ENCODE results near the gene YWHAG.
"Not testable (repeated sequence)": the region's sequence is repeated elsewhere in the genome, so short reads cannot be mapped to it uniquely, and the experiment has no call there.

Gene YWHAG

DNA sequence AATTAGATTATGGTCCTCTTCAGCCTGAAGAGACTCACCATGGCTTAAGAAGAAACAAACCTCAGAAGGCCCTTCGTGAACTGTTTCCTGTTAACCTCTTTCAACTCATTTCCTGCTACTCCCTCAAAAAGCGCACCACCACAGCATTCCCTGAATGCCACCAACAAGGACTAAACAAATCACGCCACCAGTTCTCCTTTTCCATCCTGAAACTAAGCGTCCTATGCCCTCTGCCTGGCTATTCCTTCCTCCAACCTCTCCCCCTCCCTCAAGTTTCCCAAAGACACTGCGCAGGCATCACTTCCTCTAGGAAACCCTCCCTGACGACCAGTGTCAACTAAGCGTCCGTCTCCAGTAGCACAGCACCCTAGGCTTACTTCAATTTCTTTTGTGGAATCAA, 12.0 kb downstream of the YWHAG start:
- DNase-seq = no peak

DNA sequence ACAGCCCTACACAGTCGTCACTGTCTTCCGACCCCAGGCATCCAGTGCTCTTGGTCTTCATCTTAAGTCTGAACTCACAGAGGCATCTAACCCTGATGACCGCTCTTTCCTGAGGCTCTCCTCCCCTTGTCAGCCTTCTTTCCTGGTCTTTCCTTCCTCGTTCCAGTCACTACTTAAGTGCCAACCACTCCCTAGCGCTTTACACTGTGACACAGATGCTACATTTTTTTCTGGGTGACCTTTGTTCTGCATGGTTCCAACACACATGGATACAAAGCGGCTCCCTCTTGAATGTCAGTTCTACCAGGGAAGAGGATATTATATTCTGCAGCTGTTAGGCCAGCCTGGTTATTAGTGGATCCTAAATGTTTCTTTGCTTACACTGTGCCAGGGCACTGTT, 12.7 kb downstream of the YWHAG start:
- DNase-seq = no peak

DNA sequence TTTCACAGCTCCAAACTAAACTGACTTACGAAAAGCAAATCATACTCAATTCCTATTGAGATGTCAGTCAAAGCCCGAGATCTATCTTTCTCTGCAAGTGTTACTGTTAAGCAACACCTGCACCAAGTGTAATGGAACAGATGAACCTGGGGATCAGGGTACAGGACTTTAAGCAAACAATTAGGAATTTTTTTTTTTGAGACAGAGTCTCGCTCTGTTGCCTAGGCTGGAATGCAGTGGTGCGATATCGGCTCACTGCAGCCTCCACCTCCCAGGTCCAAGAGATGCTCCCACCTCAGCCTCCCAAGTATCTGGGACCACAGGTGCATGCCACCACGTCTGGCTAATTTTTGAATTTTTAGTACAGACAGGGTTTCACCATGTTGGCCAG, 14.9 kb downstream of the YWHAG start:
- DNase-seq = no peak

DNA sequence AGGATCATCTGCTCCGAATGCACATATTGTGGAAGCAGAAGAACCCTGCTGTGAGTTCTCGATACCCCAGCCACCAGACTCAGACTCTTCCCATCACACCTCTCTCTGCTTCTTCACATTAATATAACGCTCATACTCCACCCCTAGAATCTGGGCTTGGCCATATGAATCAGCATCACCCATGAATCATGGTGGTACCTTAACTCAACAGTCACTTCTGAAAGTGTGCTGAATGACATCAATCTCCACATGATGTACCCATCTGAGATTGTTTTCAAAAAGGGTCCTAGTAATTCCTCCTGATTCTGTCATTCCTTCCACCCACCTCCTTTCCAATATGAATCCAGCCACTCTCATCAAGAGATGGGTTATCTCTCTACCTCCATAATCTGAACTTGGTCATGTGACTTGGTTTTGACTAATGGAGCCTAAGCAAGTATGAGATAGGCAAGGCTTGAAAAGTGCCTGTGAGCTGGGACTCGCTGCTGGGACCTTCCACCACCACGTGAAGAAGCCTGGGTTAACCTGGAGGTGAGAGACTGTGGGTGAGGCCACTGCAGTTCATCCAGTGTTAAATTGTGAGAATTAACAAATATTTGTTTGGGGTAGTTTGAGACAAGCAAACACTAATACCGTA, 15.4 kb downstream of the YWHAG start:
- no peak for DNase-seq

DNA sequence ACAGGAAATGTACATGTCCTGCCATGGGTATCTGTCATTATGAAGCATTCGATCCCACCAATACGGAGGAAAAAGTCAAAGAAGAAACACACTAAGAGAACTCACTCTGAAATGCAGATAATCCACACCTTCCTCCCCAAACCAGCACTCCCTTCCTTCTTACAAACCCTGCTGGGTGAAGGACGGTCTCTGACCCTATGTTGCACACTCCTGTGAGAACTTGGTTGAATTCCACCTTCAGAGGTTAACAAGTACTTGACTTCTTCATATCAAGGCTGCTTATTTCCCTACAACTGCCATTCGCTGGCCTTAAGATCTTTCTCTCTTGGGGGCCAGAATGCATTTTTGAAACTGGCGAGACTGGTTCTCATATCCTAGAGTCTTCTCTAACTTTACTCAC, 16.6 kb downstream of the YWHAG start:
- DNase-seq = no peak

DNA sequence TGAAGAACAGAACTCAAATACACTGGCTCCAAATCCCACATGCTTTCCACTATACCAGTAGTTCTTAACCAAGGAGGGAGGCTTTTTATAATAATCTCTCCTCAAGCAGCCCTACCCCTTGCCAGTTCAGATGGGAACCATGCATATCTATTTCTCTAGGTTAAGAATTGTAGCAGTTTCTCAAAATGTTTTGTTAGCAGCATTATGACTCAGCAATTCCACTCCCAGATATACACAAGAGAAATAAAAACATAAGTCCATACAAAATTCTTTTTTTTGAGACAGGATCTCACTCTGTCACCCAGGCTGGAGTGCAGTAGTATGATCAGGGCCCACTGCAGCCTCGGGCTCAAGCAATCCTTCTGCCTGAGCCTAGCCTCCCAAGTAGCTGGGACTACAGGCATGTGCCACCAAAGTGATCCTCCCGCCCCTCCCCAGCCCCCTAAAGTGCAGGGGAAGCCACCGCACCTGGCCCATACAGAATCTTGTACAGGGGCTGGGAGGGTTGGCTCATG, 18.1 kb downstream of the YWHAG start:
- no peak for DNase-seq

DNA sequence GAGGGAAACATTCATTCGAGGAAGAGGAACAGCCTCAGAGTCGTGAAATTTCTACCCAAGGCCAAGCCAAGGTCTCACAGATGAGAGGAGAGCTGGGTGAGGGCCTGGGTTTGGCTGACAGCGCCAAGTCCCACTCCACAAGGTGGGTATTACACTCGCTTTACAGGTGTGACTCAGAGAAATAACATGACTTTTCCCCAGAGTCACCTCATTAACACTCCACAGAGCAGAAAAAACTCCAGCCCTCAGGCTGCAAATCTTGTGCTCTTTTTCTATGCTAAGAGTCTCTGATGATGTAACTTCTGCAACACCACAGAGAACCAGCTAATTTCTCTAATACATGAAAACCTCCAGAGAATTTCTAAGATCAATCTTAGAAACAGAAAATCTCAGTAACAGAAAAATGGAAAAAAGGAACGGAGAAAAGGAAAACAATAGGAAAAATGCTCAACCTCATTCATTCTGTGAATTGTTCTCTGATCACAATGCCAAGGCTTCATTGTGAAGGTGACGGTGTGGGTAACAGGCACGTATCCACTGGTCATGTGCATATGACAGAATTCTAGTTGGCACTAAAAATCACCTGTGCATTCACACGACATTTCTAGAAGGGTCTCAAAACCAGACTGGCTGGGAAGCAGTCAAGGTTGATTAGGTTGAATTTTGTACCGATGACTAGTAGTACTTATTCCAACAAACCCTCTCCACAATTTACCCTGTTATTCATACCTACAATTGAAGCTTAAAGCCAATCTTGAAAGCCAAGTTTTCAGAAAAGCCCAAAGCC, 20.3 kb downstream of the YWHAG start:
- DNase-seq = no peak

DNA sequence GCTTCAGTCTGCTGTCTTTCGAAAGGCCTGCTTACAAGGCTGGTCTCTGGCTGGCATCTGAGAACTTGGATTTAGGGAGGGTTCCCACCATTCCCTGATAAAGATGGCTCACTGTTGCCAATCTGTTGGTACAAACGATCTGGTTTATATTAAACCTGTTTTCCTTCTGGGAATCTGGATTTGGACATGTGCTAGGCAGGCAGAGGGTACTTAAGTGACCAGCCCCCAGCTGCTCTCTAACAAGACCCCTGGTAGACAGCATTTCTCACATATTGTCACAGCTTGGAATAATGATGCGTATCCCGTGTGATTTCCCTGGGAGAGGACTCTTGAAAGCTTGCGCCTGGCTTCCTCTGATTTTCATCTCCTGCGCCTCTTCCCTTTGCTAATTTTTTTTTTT, 21.6 kb downstream of the YWHAG start:
- DNase-seq = no peak

DNA sequence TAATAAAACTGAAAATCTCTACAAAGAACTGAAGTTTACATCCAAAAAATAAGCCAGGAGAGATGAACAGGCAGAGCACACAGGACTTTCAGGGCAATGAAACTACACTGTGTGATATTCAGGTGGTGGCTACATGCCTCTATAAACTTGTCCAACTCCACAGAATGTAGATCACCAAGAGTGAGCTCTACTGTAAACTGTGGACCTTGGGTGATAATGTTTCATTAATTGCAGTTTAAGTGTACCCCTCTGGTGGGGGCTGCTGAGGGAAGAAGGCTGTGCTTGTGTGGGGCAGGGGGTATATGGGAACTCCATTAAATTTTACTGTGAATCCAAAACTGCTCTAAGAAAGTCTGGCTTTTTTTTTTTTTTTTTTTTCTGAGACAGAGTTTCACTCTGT, 22.7 kb downstream of the YWHAG start:
- no peak for DNase-seq

DNA sequence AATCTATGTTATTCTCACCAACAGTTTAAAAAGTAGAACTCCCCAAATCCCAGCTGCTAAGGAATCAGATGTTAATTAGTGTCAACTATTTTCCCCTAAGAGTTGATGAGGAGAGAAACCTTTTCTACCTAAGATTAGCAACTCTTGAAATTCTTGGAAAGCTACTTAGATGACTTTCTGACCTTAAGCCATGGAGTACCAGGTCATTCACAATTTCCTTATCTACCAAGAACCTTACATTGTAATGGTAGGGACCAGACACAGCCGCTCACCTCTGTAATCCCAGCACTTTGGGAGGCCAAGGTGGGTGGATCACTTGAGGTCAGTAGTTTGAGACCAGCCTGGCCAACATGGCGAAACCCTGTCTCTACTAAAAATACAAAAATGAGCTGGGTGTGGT, 23.4 kb downstream of the YWHAG start:
- DNase-seq = not testable (repeated sequence)

DNA sequence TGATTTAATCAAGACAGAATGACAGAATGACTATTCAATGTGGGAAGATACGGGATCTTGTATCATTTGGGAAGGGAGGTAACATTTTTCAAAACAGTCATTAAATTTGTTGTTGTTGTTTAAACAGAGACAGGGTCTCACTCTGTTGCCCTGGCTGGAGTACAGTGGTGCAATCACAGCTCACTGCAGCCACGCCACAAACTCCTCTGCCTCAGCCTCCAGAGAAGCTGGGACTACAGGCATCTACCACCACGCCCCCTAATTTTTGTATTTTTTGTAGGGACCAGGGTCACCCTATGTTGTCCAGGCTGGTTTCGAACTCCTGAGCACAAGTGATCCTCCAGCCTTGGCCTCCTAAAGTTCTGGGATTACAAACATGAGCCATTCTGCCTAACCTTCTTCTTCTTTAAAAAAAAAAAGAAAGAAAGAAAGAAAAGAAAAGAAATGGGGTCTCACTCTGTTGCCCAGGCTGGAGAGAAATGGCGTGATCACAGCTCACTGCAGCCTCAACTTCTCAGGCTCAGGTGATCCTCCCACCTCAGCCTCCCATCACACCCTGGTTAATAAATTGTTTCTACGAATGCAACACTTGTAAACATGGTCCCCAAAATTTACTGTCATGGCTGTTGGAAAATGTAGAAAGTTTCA, 24.3 kb downstream of the YWHAG start:
- no peak for DNase-seq

DNA sequence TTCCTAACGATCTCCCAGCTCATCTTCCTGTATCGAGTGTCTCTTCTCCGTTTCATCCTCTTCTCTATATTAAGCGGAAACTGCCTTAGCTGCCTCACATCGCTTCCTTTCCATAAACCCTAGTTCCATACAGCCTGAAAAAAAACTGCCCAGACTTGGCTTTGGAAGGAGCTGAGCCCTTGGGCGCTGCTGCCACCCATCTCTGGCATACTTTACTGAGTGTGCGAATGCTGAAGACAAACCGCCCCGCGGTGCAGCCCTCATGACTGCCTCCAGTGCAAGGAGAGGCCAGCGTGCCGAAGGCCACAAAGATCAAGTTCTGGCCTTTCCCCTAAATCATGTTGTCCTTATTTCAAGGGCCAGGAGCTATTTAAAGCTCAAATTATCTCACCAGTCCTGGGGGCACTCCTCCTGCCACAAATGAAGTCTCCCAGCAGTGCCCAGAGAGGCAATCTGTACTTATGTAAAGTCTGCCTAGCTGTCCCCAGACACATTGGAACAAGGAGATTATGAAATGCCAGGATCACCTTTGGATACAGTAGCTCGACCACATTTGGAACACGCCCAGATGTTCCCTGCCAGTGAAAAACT, 25.2 kb downstream of the YWHAG start:
- no peak for DNase-seq

DNA sequence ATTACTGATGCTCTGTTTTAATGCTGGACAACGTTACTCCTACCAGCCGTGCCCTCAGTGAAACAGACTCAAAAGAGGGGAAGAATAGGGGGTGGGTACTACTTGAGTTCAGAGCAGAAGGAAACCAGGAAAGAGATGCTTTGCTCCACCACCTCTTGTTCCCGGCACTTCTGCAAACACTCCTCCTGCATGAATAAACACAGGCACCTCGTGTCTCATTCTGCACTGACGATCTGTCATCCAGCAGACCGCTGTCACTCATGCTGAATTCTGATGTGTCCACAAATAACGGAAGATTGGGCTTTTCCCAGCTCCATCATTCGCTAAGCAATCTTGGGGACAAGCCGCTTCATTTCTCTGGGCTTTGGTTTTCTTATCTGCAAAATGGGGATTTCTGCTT, 26.7 kb downstream of the YWHAG start:
- no peak for DNase-seq

DNA sequence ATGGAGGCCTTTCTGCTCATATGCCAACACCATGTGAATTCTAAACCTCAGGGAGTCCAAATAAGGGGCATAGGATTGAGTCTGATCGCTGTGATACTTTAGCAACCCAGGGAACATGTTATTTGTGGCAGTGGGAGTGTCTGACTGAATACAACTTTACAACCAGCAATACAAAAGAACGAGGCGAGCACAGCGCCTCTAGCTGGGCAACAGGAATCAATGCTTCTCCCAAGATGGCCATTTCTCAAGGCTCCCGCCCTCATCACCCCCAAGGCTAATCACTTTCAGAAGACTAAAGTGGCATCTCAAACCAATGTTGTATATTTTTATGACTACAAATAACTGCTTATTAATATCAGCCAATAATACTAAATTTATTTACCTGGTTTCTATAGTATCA, 28.1 kb downstream of the YWHAG start:
- DNase-seq = no peak

DNA sequence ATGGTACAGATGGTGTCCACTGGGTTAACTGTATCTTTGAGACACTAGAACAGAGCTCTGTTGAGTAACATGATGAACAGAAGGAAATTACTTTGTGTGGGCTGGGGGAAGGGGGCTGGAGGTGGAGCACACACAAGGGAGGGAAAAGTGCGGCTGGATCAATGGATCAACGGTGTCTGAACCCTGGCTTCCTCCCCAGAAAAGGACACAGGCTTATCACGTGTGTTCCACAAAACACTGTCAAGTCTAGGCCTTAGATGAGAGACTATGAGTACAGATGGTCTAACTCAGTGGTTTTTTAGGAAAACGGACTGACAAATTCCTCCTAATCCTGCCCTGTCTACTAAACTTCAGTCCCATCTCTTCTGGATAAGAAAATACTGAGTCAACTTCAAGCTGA, 28.5 kb downstream of the YWHAG start:
- DNase-seq = no peak

DNA sequence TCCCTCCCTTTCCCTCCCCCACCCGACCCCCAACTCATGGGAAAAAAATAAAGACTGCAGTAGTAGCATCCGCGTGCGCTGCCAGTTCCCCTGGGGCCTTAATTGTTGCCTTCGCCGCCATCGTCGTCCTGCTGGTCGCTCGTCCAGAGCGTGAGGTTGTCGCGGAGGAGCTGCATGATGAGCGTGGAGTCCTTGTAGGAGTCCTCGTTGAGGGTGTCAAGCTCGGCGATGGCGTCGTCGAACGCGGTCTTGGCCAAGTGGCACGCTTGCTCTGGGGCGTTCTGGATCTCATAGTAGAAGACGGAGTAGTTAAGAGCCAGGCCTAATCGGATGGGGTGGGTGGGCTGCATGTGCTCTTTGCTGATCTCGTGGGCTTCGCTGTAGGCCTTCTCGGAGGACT, 29.3 kb downstream of the YWHAG start:
- DNase-seq = no peak

DNA sequence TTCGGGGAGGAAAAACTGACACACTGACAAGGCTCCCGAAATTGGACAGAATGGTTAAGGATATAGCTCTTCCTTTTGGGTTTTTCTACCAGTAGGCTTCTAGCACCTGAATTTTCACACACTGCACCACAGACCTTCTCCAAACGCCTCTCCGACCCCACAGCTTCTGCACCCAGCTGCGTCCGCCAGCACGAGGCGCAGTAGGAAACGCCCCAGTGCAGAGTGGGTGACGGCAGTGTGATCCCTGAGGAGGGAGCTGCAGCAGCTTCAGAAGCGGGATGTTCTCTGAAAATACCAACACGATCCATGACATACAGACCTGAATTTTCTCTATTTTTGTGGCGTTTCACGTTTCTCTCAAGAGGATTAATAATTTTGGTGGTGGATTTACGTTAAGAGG, 30.4 kb downstream of the YWHAG start:
- no peak for DNase-seq

DNA sequence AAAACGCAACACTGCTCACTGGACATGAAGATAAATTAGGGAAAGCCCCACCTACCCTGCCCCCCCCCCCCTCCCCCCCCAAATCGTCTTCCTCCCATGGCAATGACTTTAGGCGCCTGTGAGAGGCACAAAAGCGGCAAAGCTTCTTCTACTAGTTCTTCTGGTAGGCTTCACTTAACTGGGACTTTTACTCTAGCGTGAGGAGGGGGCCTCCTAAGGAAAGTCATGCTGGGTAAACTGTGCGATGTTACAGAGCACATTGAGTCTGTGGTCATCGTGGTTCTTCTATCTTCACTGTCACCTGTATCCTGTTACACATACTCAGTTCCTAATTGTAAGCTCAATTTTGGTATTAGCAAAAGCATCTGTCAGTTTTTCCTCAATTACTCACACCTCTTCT, 31.2 kb downstream of the YWHAG start:
- no peak for DNase-seq

DNA sequence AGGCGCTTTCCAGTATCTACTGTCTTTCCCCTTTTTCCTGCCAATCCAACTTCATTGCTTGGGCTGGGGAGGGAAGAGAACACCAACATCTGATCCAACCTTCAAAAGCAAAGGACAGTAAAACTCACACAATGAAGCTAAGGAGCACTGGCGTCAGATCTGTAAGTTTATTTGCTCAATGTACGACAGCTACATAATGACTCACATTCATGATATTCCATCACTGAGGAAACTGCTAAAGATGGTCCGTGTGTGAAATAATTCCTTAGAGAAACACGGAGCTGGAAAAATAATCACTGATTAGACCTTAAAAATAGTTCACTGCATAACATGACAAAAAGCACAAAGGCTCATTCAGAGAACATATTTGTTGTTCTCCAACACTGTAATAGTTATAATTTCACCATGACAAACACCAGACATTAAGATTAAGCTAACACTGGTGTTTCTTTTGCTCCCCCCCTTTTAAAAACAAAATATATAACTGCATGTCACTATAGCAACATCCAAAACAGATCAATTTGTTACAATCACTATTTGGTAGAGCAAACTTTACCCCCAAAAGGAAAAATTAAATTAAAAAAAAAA, 32.1 kb downstream of the YWHAG start:
- DNase-seq = no peak

DNA sequence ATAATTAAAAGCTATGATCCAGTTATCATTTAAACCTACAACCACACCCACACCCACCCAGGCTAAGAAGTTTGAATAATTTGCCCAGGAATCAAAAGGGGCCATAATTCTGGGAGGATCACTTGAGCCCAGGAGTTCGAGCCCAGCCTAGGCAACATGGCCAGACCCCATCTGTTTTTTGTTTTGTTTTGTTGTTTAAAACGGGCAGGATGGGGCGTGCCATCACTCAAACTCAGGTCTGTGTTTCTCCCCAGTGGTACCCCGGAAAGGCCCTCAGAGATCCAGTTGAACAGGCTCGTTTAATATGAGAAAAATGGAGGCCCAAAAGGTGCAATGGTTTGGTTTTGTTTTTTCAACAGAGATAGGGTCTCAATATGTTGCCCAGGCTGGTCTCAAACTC, 33.0 kb downstream of the YWHAG start:
- no peak for DNase-seq

DNA sequence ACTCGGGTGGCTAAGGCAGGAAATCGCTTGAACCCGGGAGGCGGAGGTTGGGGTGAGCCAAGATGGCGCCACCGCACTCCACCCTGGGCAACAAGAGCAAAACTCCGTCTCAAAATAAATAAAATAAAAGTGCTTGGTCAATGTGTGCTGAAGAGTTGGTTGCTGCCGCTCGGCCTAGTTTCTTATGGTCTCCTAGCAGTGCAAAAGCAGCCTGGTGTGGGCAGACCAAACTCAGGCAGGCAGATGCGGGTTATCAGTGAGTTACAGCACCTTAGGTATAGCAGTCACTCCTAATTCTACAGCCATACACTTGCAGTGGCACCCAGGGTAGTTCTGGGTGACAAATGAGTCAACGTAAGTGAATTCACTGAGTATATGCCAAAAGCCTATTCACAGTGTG, 33.7 kb downstream of the YWHAG start:
- no peak for DNase-seq

DNA sequence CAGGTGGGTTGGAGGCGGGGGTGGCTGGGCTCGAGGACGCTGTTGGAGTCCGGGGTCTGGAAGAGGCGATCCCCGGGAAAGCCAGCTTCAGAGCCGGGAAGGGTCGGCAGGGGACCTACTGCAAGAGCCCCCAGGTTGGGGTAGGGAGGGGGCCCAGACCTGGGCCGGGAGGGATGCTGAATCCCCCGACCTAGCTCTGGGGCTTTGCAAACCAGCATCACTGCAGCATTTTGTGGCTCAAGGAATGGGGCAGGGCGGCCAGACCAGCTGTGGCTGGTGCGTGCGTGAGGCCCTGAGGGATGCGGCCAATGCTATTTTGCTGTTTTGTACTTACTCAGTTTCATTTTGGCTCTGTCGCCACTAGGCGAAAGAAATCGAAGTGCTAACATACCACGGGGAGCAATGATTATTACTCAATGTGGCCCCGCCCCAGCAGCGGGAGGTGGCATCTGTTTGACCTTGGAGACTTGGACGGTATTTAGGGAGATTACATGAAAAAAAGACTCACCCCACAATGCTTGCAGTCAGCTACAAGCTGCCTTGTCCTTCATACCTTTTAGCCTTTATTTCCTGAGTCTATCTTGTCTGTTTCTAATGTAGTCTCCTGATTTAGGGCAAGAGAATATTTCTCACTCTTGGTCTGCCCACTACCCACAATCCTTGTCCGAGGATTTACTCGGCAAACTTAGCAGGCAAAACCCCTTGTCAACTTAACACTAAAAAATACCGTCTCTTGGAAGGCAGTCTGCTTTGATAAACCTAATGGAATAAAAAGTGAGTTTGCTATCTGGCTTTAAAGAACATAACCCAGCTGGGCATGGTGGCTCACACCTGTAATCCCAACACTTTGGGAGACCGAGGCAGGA, 40.1 kb downstream of the YWHAG start:
- DNase-seq = peak; percentile 38
